ENCODE results near the gene CANT1. TPM values are rescaled to one million over a fixed set of nuclear protein-coding genes. Genes with fewer than 3 reads are reported as not detected.

CANT1 gene
- total and polyA plus RNA-seq, 2 of the 13 experiments (the other 11 are each of a cell fraction or from before 2014, with no cell fraction given) = 34.1 to 42.1 TPM

DNA sequence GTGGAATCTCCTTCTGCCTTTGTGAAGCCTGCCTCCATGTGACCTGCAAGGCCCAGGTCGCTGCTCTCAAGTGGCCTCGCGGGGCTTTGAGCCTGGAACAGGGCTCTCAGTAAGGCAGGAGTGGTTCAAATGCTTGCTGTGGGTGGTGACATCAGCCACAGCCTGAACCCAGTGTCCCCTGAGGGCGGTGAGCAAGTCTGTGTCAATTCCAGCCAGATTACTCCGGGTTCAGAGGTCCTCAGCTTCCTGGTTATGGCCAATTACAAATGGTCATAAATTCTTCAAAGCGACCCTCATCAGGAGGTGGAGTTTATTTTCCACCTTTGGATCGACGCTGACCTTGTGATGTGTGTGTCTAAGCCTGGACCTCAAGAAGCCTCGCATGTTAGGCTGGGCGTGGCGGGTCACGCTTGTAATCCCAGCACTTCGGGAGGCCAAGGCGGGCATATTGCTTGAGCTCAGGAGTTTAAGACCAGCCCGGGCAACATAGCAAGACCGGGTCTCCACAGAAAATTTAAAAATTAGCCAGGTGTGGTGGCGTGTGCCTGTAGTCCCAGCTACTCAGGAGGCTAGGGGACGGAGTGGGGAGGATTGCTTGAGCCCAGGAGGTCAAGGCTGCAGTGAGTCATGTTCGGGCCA is 47.1 kb downstream of the CANT1 start (continued):
- TF ChIP-seq HMGXB4 (CRISPR knock-in tag; IDR thresholded peaks at IDR 0.05; ENCODE audit: borderline replicate concordance in 1 of 2, low read depth in 1 of 2) (peak; percentile 51 to 52; a peak in 1 of 4 replicates), BCL6 (CRISPR knock-in tag; IDR thresholded peaks at IDR 0.05) (peak; percentile 72; the same call in 1 of the 2 replicates), GTF2F1 (IDR thresholded peaks at IDR 0.05; ENCODE audit: low read length) (no peak; the same call in 1 of the 2 replicates), ZNF614 (CRISPR knock-in tag; IDR thresholded peaks at IDR 0.05; ENCODE audit: borderline replicate concordance) (peak; percentile 50; the same call in 1 of the 2 replicates), ZNF563 (CRISPR knock-in tag; IDR thresholded peaks at IDR 0.05) (0 out of 2 replicates have a peak, but pooled peaks have one; percentile 11), ZNF761 (CRISPR knock-in tag; conservative IDR thresholded peaks at IDR 0.05) (peak; percentile 66; the same call in 1 of the 2 replicates), ZBTB1 (CRISPR knock-in tag; IDR thresholded peaks at IDR 0.05; ENCODE audit: borderline replicate concordance) (0 out of 2 replicates have a peak, but pooled peaks have one; percentile 42), CTCF (CRISPR knock-in tag; IDR thresholded peaks at IDR 0.05) (peak; percentile 24), RCOR2 (CRISPR knock-in tag; IDR thresholded peaks at IDR 0.05) (0 out of 2 replicates have a peak, but pooled peaks have one; percentile 72), ATF7-NPFF (CRISPR knock-in tag; IDR thresholded peaks at IDR 0.05; ENCODE audit: low read depth) (peak; percentile 69; the same call in 1 of the 2 replicates), ZNF678 (CRISPR knock-in tag; IDR thresholded peaks at IDR 0.05) (no peak), ZNF737 (CRISPR knock-in tag; IDR thresholded peaks at IDR 0.05; ENCODE audit: borderline replicate concordance) (no peak; the same call in 1 of the 2 replicates), NFRKB (IDR thresholded peaks at IDR 0.05) (no peak), ARNT2 (CRISPR knock-in tag; IDR thresholded peaks at IDR 0.05; ENCODE audit: low read depth) (peak; percentile 69; the same call in 1 of the 2 replicates), BRF2 (CRISPR knock-in tag; IDR thresholded peaks at IDR 0.05) (peak; percentile 87)
- TF ChIP-seq, protein P1, sequence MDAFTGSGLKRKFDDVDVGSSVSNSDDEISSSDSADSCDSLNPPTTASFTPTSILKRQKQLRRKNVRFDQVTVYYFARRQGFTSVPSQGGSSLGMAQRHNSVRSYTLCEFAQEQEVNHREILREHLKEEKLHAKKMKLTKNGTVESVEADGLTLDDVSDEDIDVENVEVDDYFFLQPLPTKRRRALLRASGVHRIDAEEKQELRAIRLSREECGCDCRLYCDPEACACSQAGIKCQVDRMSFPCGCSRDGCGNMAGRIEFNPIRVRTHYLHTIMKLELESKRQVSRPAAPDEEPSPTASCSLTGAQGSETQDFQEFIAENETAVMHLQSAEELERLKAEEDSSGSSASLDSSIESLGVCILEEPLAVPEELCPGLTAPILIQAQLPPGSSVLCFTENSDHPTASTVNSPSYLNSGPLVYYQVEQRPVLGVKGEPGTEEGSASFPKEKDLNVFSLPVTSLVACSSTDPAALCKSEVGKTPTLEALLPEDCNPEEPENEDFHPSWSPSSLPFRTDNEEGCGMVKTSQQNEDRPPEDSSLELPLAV (CRISPR knock-in tag; conservative IDR thresholded peaks at IDR 0.05; ENCODE audit: low read depth) = no peak
- TF ChIP-seq, protein P2, sequence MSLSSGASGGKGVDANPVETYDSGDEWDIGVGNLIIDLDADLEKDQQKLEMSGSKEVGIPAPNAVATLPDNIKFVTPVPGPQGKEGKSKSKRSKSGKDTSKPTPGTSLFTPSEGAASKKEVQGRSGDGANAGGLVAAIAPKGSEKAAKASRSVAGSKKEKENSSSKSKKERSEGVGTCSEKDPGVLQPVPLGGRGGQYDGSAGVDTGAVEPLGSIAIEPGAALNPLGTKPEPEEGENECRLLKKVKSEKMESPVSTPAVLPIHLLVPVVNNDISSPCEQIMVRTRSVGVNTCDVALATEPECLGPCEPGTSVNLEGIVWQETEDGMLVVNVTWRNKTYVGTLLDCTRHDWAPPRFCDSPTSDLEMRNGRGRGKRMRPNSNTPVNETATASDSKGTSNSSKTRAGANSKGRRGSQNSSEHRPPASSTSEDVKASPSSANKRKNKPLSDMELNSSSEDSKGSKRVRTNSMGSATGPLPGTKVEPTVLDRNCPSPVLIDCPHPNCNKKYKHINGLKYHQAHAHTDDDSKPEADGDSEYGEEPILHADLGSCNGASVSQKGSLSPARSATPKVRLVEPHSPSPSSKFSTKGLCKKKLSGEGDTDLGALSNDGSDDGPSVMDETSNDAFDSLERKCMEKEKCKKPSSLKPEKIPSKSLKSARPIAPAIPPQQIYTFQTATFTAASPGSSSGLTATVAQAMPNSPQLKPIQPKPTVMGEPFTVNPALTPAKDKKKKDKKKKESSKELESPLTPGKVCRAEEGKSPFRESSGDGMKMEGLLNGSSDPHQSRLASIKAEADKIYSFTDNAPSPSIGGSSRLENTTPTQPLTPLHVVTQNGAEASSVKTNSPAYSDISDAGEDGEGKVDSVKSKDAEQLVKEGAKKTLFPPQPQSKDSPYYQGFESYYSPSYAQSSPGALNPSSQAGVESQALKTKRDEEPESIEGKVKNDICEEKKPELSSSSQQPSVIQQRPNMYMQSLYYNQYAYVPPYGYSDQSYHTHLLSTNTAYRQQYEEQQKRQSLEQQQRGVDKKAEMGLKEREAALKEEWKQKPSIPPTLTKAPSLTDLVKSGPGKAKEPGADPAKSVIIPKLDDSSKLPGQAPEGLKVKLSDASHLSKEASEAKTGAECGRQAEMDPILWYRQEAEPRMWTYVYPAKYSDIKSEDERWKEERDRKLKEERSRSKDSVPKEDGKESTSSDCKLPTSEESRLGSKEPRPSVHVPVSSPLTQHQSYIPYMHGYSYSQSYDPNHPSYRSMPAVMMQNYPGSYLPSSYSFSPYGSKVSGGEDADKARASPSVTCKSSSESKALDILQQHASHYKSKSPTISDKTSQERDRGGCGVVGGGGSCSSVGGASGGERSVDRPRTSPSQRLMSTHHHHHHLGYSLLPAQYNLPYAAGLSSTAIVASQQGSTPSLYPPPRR (CRISPR knock-in tag; IDR thresholded peaks at IDR 0.05; ENCODE audit: borderline replicate concordance) = peak; percentile 77
